Measurements from ENCODE around the gene SCTR.

Gene SCTR

GRCh38 chr2:119486886-119487285 lies 37.4 kb downstream of the SCTR start:
- DNase-seq, result peak; percentile 74

GRCh38 chr2:119486196-119486827 lies 38.0 kb downstream of the SCTR start:
- no peak for DNase-seq

GRCh38 chr2:119485336-119486110 lies 38.8 kb downstream of the SCTR start:
- no peak for DNase-seq

GRCh38 chr2:119484834-119485233 lies 39.4 kb downstream of the SCTR start:
- no peak for DNase-seq

GRCh38 chr2:119483896-119484718 lies 40.2 kb downstream of the SCTR start:
- no peak for DNase-seq

GRCh38 chr2:119483395-119483753 lies 40.9 kb downstream of the SCTR start:
- no peak for DNase-seq

GRCh38 chr2:119482481-119483394 lies 41.5 kb downstream of the SCTR start:
- DNase-seq, result no peak

GRCh38 chr2:119481501-119482455 lies 42.5 kb downstream of the SCTR start:
- no peak for DNase-seq

GRCh38 chr2:119480718-119481142 lies 43.6 kb downstream of the SCTR start:
- DNase-seq, result peak; percentile 74

- DNase-seq, result no peak
Measured at GRCh38 chr2:119480184-119480583, 44.1 kb downstream of the SCTR start.

- no peak for DNase-seq
Measured at GRCh38 chr2:119478978-119479295, 45.3 kb downstream of the SCTR start.

- DNase-seq, result no peak
Measured at GRCh38 chr2:119478188-119478977, 45.9 kb downstream of the SCTR start.

GRCh38 chr2:119477113-119477505 lies 47.2 kb downstream of the SCTR start:
- DNase-seq, result no peak

- peak; percentile 73 for DNase-seq
Measured at GRCh38 chr2:119476301-119477112, 47.8 kb downstream of the SCTR start.

- no peak for DNase-seq
Measured at GRCh38 chr2:119475857-119476244, 48.4 kb downstream of the SCTR start.

- no peak for DNase-seq
Measured at GRCh38 chr2:119475225-119475856, 48.9 kb downstream of the SCTR start.

- DNase-seq, result no peak
Measured at GRCh38 chr2:119474371-119475224, 49.7 kb downstream of the SCTR start.

- no peak for DNase-seq
Measured at GRCh38 chr2:119473621-119474370, 50.5 kb downstream of the SCTR start.

Data from NCI-H226 (cell line).